Right cardiac atrium (tissue), 5 donors: ENCODE measurements around the gene PAX6. TPM values are rescaled to one million over a fixed set of nuclear protein-coding genes. Genes with fewer than 3 reads are reported as not detected.

Experiments used
- ATAC-seq, 2 donors: fragments of 200-7000 bp; cut with Tn5 transposase; one replicate each; pipeline versions ENCODE4 v1.8.0 to v1.9.1; 2020; ENCODE audit warnings: moderate library complexity in 2 of 2, mild to moderate bottlenecking in 1 of 2
- DNase-seq, 3 donors: peaks; one replicate each; pipeline ENCODE4 v3.0.0-alpha.2; 2020
- H3K27ac ChIP-seq: one replicate; pipeline ENCODE4 v1.5.1; 2013; ENCODE audit warnings: mild to moderate bottlenecking, low read length, control low read depth, moderate library complexity
- H3K27me3 ChIP-seq: one replicate; pipeline ENCODE4 v1.6.1; 2013; ENCODE audit not compliant: control insufficient read depth, insufficient read depth
- H3K4me1 ChIP-seq: one replicate; pipeline ENCODE4 v1.6.1; 2013; ENCODE audit warnings: low read length; ENCODE audit not compliant: control insufficient read depth, insufficient read depth
- H3K4me3 ChIP-seq: one replicate; pipeline ENCODE4 v1.5.1; 2013; ENCODE audit warnings: low read length, control low read depth
- H3K9me3 ChIP-seq: one replicate; pipeline ENCODE4 v1.6.1; 2013; ENCODE audit warnings: low read length; ENCODE audit not compliant: control insufficient read depth
- WGBS: extraction: QIAGEN DNeasy Blood & Tissue Kit; methylation state at CpG from one replicate; pipeline ENCODE4 v1.1.7; 2013; 5-methylcytosine and 5-hydroxymethylcytosine counted together
- intact Hi-C, 4 donors: fragments of 100-400 bp; cut with DNase I; formaldehyde crosslinking; loops; one replicate each; pipeline versions ENCODE4 v1.11.0 to v1.14.0; 2022 to 2023
- long read RNA-seq, 4 donors: library from polyadenylated mRNA; unstranded; transcript quantifications; one replicate each; pipeline ENCODE4 v2.0.0, GENCODE V29; 2020 to 2021
- polyA plus RNA-seq: library from polyadenylated mRNA; stranded (reverse); fragments of 200-250 nt; gene quantifications from one replicate; pipeline ENCODE4 v1.2.3, GENCODE V29; 2013
- total RNA-seq, 4 donors: library from RNA; stranded (reverse); fragmentation: NEBNext Ultra II Directional; extraction: Animal tissue kit (Norgen Biotek cat#: 25700); gene quantifications; one replicate each; pipeline ENCODE4 v1.2.1, GENCODE V29; 2021
- donor health status: healthy with polysubstance abuse.
- donor health status: DM: no; HTN: yes; CAD: no.
- donor health status: DM: no; HTN: no; CAD: no.
- donor health status: DM: no; HTN: yes; CAD: no; lungs with severe emphysema.
- donor health status: DM: yes; HTN: yes; CAD: no.

The PAX6 gene
- total RNA-seq: not detected
- polyA plus RNA-seq: 0.02 TPM
- long read RNA-seq, donor 1: 0 reads
- long read RNA-seq, donor 2: 0 reads
- long read RNA-seq, donor 3: 0 reads
- long read RNA-seq, donor 4: 0 reads

GRCh38 chr11:31810779-31811647, at the start of gene PAX6:
PAX6 (minus strand) TSS chr11:31811322; CDS start chr11:31806411, 4,911 bp downstream.
- intact Hi-C loops: no loop called here
- peak in 1 of 2 donors; percentile 28 for ATAC-seq

DNA sequence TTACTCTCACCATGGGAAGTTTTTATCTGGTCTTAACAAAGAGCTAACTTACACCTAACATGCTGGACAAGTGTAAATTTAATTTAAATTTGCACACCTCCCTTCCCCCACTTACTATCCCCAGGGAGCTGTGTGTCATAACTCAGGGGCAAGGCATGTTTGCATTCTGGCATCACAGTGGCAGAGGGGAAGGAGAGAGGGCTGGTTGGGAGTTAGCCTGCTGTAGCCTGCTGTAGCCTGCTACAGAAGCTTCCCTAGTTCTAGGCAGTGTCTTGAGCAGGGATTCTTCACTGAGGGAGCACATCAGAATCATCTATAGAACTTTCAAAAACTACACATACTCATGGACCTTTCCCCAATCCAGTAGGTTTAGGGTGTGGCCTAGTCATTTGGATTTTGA, 49.3 kb upstream of the PAX6 start:
- H3K27me3 ChIP-seq: peaks cover 6% of the 10 kb centered on the region
- ATAC-seq: no peak
- no peak overlapping the region for H3K27ac ChIP-seq
- H3K4me1 ChIP-seq: no peaks in the 10 kb centered on the region
- no peak for DNase-seq
- no peak overlapping the region for H3K4me3 ChIP-seq
- intact Hi-C loops: no loop called here
- no peaks in the 10 kb centered on the region for H3K9me3 ChIP-seq

More at GRCh38 chr11:31810779-31811647, at the start of gene PAX6:
- DNase-seq: peak; percentile 44 to 75 (median 63)
- WGBS: 3% methylated on average over 49 of the region's 49 CpGs
- peak within 1 kb of the TSS; percentile 64 for H3K4me3 ChIP-seq
- no peaks in the 10 kb centered on the region for H3K27me3 ChIP-seq
- H3K27ac ChIP-seq: no peak within 1 kb of the TSS
- no peaks in the 10 kb centered on the region for H3K9me3 ChIP-seq
- H3K4me1 ChIP-seq: peaks cover 15% of the 10 kb centered on the region

- H3K27ac ChIP-seq: no peak overlapping the region
- H3K9me3 ChIP-seq: no peaks in the 10 kb centered on the region
- no peak for ATAC-seq
- H3K4me3 ChIP-seq: no peak overlapping the region
- no peaks in the 10 kb centered on the region for H3K4me1 ChIP-seq
- DNase-seq: no peak
- peaks cover 6% of the 10 kb centered on the region for H3K27me3 ChIP-seq
- intact Hi-C loops: no loop called here
Measured at GRCh38 chr11:31856248-31856647, 45.1 kb upstream of the PAX6 start.

GRCh38 chr11:31855466-31855865, 44.3 kb upstream of the PAX6 start:
- WGBS: 98% methylated on average over 1 of the region's 1 CpG
- intact Hi-C loops: no loop called here

DNA sequence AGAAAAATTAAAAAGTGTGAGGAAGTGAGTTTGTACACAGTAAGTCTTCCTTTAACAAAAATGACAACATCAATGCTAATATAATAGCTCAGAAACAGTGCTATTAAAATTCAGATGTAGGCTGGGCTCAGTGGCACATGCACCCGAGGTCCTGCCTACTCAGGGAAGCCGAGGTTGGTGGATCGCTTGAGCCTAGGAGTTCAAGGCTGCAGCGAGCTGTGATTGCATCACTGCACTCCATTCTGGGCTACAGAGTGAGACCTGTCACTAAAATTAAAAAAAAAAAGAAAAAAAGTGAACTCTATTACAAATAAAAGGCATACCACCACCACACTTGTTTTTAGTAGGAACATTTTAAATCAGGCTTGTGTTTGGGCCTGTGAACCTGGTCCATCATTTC, 39.2 kb upstream of the PAX6 start:
- Histone ChIP-seq H3K27me3 (no peaks in the 10 kb centered on the region), H3K4me3 (no peak overlapping the region), H3K9me3 (no peaks in the 10 kb centered on the region), H3K4me1 (peaks cover 1% of the 10 kb centered on the region), H3K27ac (no peak overlapping the region)
- DNase-seq: no peak
- ATAC-seq: no peak
- 90% methylated on average over 4 of the region's 4 CpGs for WGBS
- intact Hi-C loops: no loop called here

More at GRCh38 chr11:31855466-31855865, 44.3 kb upstream of the PAX6 start:
- no peaks in the 10 kb centered on the region for H3K4me1 ChIP-seq
- H3K27me3 ChIP-seq: peaks cover 6% of the 10 kb centered on the region
- no peak for ATAC-seq
- H3K9me3 ChIP-seq: no peaks in the 10 kb centered on the region
- H3K4me3 ChIP-seq: no peak overlapping the region
- no peak overlapping the region for H3K27ac ChIP-seq
- no peak for DNase-seq

DNA sequence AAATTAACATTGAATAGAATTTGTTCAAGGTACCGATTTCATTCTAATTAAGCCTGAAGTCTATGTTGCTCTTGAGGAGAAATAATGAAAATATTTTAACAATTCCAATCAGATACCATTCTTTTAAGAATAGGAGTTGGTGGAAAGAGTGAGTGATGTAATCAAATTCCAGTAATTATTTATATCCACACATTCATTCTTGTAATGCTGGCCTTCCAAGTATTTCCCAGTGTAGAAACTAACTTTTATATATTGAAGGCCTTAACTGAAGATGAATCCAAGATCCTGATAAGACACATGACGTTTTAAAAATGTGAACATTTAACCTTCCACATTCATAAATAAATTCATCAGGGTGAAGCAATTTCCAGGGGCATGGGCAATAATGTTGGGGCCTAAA, 36.6 kb upstream of the PAX6 start:
- Histone ChIP-seq H3K9me3 (no peaks in the 10 kb centered on the region), H3K4me1 (peaks cover 1% of the 10 kb centered on the region), H3K27me3 (no peaks in the 10 kb centered on the region), H3K27ac (no peak overlapping the region), H3K4me3 (no peak overlapping the region)
- intact Hi-C loops: no loop called here
- no peak for DNase-seq
- 65% methylated on average over 2 of the region's 2 CpGs for WGBS
- ATAC-seq: no peak

GRCh38 chr11:31845331-31845730, 34.2 kb upstream of the PAX6 start:
- Histone ChIP-seq H3K27ac (no peak overlapping the region), H3K27me3 (no peaks in the 10 kb centered on the region), H3K4me3 (no peak overlapping the region), H3K9me3 (no peaks in the 10 kb centered on the region), H3K4me1 (peaks cover 1% of the 10 kb centered on the region)
- ATAC-seq (no peak), DNase-seq (no peak)
- intact Hi-C loops: no loop called here
- WGBS: 84% methylated on average over 1 of the region's 1 CpG

DNA sequence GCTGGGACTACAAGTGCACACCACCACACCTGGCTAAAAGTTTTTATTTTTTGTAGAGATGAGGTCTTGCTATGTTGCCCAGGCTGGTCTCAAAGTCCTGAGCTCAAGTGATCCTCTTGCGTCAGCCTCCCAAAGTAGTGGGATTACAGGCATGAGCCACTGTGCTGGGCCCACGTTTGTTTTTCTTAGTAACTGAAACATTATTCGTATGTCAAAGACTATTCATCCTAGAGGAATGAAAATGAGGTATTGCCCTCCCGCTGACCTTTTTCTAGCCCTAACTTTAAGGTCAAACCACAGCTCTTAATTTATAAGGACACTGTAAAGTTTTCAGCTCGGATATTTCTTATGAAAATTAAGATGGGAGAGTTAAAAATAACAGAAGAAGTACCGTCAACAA, 33.2 kb upstream of the PAX6 start:
- 52% methylated on average over 6 of the region's 6 CpGs for WGBS
- no peaks in the 10 kb centered on the region for H3K9me3 ChIP-seq
- intact Hi-C loops: no loop called here
- no peaks in the 10 kb centered on the region for H3K27me3 ChIP-seq
- no peak for ATAC-seq
- DNase-seq: no peak
- H3K4me3 ChIP-seq: no peak overlapping the region
- H3K4me1 ChIP-seq: peaks cover 1% of the 10 kb centered on the region
- no peak overlapping the region for H3K27ac ChIP-seq

DNA sequence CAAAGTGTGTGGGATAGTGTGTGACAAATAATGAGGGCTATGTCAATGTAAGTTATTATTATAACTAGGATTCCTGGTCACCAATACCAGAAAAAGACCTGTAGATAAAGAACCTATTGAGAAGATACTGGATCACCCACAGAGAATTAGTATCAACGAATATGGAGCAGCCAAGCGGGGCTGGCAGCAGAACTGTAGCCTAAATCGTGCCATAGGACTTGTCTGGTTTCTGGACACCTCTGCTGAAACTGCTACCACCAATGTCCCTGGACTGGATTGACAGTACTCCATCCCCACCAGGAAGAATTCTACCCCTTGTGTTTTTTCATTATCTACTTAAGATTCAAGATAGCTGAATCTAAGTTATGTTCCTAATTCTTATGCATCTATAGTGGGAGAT, 30.3 kb upstream of the PAX6 start:
- Histone ChIP-seq H3K27me3 (no peaks in the 10 kb centered on the region), H3K27ac (no peak overlapping the region), H3K4me3 (no peak overlapping the region), H3K4me1 (no peaks in the 10 kb centered on the region), H3K9me3 (no peaks in the 10 kb centered on the region)
- no peak for DNase-seq
- WGBS: 79% methylated on average over 3 of the region's 3 CpGs
- no peak for ATAC-seq
- intact Hi-C loops: no loop called here

GRCh38 chr11:31834237-31834636, 23.1 kb upstream of the PAX6 start:
- 41% methylated on average over 1 of the region's 1 CpG for WGBS
- DNase-seq (no peak), ATAC-seq (no peak)
- Histone ChIP-seq H3K9me3 (no peaks in the 10 kb centered on the region), H3K27ac (no peak overlapping the region), H3K4me1 (no peaks in the 10 kb centered on the region), H3K4me3 (no peak overlapping the region), H3K27me3 (peaks cover 10% of the 10 kb centered on the region)
- intact Hi-C loops: no loop called here

GRCh38 chr11:31830406-31830805, 19.3 kb upstream of the PAX6 start:
- H3K27me3 ChIP-seq: peaks cover 10% of the 10 kb centered on the region
- ATAC-seq: no peak
- no peaks in the 10 kb centered on the region for H3K9me3 ChIP-seq
- no peak overlapping the region for H3K4me3 ChIP-seq
- H3K4me1 ChIP-seq: no peaks in the 10 kb centered on the region
- intact Hi-C loops: no loop called here
- H3K27ac ChIP-seq: no peak overlapping the region
- WGBS: 73% methylated on average over 4 of the region's 4 CpGs
- DNase-seq: no peak
